Epithelial cell of alveolus of lung (primary cell): ENCODE data around the gene HDHD2. TPM values are rescaled to one million over a fixed set of nuclear protein-coding genes. Genes with fewer than 3 reads are reported as not detected.

Source experiments
- total RNA-seq: library from RNA; depleted of rRNA; stranded (reverse); fragments of >200 nt; gene quantifications from 2 replicates; pipeline ENCODE4 v1.2.1, GENCODE V29; 2015

Gene HDHD2, protein sequence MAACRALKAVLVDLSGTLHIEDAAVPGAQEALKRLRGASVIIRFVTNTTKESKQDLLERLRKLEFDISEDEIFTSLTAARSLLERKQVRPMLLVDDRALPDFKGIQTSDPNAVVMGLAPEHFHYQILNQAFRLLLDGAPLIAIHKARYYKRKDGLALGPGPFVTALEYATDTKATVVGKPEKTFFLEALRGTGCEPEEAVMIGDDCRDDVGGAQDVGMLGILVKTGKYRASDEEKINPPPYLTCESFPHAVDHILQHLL
- 16.1 and 16.9 TPM in 2 replicates for total RNA-seq

DNA sequence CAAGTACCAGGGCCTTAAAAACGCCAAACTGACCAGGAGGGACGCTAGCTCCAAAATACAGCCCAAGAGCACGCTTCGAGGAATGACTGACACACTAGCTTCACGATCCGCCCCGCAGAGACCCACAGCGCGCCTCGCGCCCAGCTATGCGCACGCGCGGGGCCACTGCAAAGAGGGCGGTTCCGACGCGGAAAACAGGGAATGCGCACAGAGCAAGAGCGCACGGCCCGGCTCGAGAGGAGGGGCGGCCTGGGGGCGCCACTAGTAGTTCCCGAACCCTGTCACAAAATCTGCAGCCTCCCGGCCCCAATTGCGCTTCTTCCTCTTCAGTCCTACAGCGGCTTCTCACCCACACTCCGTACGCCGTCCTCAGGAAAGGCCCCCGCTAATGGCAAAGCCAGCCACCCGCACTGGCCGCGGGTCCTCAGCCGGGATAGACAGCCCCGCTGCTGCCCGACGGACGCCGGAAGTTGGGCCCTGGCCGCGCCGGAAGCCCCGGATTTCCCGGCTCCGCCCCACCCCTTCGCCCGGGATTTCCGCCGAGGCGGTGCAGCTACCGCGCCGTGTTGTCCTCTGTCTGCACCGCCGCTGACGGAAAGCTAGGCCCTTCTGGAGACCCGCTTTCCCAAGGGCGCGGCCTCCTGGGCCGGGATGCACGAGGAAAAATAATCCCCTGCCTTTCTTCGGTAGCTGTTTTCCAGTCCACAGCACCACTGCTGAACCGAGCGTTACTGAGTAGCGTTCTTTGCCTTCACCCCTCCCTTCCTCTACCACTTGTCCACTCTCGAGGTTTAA, at the start of gene HDHD2:
Gene HDHD2 (minus strand): TSS at position 472 of the 795 bp plus-strand sequence. CDS start 14,061 bp downstream, outside the sequence.

GRCh38 chr18:47175898-47176575, 25.7 kb upstream of the HDHD2 start, which contains the start of gene IER3IP1:
Gene IER3IP1 (minus strand): TSS chr18:47176364. CDS start chr18:47176277, 87 bp downstream.

Other genes starting within 250 kb of the HDHD2 start
- 8.5 and 16.9 TPM in 2 replicates for gene PIAS2, start 233.0 kb downstream of the HDHD2 start, total RNA-seq
- 0.65 and 1.1 TPM in 2 replicates for gene KATNAL2, start 232.9 kb downstream of the HDHD2 start, total RNA-seq
- gene ELOA2, start 114.9 kb downstream of the HDHD2 start, total RNA-seq: not detected in 2 replicates
- 20.1 and 20.4 TPM in 2 replicates for gene IER3IP1, start 25.9 kb upstream of the HDHD2 start, total RNA-seq
- not detected in 2 replicates for gene SKOR2, start 101.2 kb upstream of the HDHD2 start, total RNA-seq